C4-2B (cell line): Measurements from ENCODE around the gene SUPT5H.

Experiments
- H3K27ac ChIP-seq: fragments of 450-650 bp; 2 replicates; pipeline ENCODE4 v1.5.1; 2017
- ZFX ChIP-seq: fragments of 450-650 bp; IDR thresholded peaks from 2 replicates; pipeline ENCODE4 v1.6.1; 2017
- TF ChIP-seq, protein P1 (sequence below): fragments of 450-650 bp; conservative IDR thresholded peaks from 2 replicates; pipeline ENCODE4 v1.5.1; 2017; ENCODE audit warnings: mild to moderate bottlenecking

Gene SUPT5H

DNA sequence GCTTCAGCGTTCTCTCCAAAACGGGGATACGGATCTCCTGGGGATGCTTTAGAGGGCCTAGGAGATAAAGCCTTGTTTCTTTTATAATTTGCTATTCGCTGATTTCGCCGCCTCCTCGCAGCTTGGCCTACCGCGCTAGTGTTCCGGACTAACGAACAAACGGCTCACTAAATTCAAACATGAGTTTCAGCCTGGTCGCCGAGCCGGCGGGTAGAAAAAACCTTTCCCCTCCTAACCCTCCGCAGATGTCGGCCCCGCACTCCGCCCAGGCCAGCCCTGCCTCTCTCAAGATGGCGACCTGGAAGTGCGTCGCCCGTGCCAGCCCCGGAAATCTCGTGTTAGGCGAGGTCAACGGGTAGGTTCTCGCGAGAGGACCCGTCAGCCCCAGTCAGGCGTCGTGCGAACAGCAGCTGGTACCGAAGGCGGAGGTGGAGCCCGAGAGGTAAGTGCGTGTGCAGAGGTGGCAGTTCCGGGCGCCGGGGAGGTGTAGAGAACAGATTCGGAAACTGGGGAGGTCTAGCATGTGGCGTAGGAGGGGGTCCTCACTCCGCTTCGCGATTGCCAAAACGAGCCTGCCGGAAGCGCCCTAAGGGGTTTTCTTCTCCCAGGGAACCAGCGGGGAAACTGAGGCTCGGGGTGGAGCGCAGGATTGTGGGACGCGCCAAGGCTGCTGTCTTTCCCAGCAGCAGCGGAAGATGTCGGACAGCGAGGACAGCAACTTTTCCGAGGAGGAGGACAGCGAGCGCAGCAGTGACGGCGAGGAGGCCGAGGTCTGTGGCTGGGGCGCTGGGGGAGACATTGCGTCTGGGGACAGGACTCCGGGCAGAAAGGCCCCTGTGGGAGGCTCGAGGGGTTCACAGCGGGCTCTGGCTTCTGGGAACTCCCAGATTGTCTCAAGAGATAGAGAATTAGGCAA is at the start of gene SUPT5H:
Gene SUPT5H (plus strand): TSS at position 387 of the 916 bp plus-strand sequence. CDS start 309 bp downstream, at position 696.
- TF ChIP-seq ZFX = peak; percentile 80
- TF ChIP-seq, protein P1, sequence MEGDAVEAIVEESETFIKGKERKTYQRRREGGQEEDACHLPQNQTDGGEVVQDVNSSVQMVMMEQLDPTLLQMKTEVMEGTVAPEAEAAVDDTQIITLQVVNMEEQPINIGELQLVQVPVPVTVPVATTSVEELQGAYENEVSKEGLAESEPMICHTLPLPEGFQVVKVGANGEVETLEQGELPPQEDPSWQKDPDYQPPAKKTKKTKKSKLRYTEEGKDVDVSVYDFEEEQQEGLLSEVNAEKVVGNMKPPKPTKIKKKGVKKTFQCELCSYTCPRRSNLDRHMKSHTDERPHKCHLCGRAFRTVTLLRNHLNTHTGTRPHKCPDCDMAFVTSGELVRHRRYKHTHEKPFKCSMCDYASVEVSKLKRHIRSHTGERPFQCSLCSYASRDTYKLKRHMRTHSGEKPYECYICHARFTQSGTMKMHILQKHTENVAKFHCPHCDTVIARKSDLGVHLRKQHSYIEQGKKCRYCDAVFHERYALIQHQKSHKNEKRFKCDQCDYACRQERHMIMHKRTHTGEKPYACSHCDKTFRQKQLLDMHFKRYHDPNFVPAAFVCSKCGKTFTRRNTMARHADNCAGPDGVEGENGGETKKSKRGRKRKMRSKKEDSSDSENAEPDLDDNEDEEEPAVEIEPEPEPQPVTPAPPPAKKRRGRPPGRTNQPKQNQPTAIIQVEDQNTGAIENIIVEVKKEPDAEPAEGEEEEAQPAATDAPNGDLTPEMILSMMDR = no peak
- peak within 1 kb of the TSS; percentile 88 for H3K27ac ChIP-seq

DNA sequence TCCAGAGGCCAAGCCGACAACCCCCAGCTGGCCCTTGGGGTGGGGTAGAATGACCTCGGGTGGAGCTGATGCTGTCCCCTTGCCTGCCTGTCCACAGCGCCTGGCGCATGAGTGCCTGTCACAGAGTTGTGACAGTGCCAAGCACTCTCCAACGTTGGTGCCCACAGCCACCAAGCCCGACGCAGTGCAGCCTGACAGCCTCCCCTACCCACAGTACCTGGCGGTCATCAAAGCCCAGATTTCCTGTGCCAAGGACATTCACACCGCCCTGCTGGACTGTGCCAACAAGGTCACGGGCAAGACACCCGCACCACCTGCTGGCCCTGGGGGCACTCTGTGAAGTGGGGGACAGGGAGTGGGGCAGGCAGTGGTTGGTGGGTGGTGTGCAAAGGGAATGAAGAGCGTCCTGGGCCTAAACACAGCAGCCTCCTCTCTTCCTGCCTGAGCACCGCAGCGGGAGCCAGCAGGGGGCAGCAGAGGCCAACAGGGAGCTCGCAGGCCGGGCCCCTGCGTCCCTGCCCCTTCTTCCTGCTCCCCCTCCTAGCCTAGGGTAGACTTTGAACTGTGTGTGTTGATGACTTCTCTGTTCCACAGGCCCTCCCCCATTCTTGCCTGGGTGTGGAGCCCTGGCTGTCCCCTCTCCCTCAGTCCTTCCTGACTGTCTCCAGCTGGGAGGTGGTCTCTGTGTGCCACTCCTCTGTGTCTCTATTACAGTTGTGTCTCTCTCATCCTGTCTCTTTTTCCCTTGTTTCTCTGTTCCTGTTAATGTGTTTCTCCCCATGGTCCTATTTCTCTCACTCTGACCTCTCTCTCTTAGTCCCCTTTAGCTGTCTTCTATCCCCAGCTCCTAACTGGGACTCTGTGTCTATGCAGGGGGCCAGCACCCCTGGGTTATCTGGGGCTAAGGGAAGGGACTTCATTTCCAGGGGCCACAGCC is 47.8 kb upstream of the SUPT5H start:
- no peak for TF ChIP-seq ZFX
- TF ChIP-seq, protein P1 = peak; percentile 96
- H3K27ac ChIP-seq = no peak overlapping the region

DNA sequence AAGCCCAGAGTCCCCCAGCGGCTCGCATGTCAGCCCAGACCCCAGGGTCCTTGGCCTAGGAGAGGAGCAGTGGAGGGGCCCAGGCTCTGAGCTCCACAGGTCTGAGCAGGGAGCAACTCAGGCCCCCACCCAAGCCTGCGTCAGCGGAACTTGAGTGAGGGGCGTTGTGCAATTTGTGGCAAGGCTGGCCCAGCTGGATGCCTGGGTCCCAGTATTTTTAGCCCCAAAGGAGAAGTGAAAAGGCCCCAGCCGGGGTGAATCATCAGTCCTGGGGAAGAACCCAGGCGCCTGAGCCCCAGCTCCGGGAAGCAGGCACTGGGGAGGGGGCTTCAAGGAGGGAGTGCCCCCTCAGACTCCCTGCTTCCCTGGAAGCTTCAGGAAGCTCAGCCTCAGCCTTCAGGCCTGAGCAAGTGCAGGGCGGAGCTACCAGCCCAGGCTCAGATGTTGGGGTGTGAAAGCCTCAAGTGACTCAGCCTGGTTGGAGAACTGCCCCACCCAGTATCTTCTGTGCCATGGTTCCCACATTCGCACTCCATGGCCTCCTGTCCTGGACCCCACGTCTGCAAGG is 47.0 kb upstream of the SUPT5H start:
- TF ChIP-seq, protein P1 = no peak
- TF ChIP-seq ZFX = no peak
- H3K27ac ChIP-seq = no peak overlapping the region

DNA sequence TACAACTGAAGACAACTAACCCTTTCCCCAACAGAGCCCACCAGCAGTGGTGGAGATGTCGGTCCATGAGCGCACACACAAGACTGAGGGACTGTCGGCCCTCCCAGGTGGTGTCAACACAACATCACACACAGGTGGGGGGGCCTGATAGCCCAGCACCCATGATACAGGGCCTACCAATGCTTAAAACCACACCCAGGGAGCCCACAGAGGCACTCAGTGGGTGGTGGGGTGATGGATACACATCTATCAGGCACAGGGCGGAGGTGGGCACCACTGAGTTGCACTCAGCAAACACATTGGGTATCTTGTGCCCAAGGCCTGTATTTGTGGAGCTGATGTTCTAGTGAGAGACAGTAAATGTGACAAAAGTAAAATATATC is 45.7 kb upstream of the SUPT5H start:
- no peak for TF ChIP-seq ZFX
- TF ChIP-seq, protein P1 = no peak
- no peak overlapping the region for H3K27ac ChIP-seq

DNA sequence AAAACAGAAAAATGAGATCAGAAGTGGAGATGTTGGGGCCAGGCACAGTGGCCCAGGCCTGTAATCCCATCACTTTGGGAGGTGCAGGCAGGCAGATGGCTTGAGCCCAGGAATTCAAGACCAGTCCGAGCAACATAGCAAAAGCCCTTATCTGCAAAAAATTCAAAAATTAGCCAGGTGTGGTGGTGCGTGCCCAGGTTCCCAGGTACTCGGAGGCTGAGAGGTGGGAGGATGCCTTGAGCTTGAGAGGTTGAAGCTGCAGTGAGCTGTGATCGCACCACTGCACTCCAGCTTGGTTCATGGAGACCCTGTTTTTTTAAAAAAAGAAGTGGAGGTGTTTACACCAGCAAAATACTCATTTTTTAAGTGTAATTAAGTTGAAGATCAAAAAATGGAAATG is 45.3 kb upstream of the SUPT5H start:
- H3K27ac ChIP-seq = no peak overlapping the region
- TF ChIP-seq, protein P1 = no peak
- no peak for TF ChIP-seq ZFX

DNA sequence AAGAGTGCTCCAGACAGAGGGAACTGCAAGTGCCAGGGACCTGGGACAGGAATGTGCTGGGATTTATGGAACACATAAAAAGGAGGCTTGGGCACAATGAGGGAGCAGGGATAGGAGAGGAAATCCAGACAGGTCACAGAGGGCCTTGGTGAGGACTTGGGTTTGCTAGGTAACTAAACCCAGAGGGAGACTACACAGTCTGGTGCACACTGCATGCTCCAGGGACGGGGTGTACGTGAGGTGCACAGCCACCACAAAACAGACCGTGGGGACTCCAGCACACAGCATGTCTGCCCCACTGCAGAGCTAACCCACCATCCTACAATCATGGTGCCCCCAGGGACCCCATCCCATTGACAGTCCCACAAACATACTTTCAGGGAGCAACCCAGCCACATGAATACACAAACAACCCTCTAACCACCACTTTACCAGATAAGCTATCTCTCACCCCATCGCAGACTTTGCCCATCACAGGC is 44.3 kb upstream of the SUPT5H start:
- no peak for TF ChIP-seq ZFX
- TF ChIP-seq, protein P1 = no peak
- H3K27ac ChIP-seq = peak overlapping the region; percentile 90; the same call in 1 of the 2 replicates
